BJ (cell line): ENCODE data around the gene NFATC3. TPM values are rescaled to one million over a fixed set of nuclear protein-coding genes. Genes with fewer than 3 reads are reported as not detected.

Experiments used
- CTCF ChIA-PET: fragments of 350-600 bp; formaldehyde crosslinking; extraction: SDS; loops from one replicate; lab custom pipeline; 2021; ENCODE audit warnings: antibody characterized with exemption, inconsistent platforms; lab: Yijun Ruan, JAX
- POLR2A ChIA-PET: fragments of 300-600 bp; sonication (Branson Sonifier 250); formaldehyde crosslinking; extraction: SDS; loops from one replicate; lab custom pipeline; 2021; ENCODE audit warnings: antibody characterized with exemption; lab: Charles Lee
- DNase-seq: peaks from one replicate; pipeline ENCODE4 v3.0.0-alpha.2; 2011; ENCODE audit warnings: low read depth
- H3K27me3 ChIP-seq: 2 replicates; pipeline ENCODE4 v1.6.0; 2011; ENCODE audit warnings: low read length; ENCODE audit not compliant: control insufficient read depth, insufficient read depth
- H3K36me3 ChIP-seq: 2 replicates; pipeline ENCODE4 v1.5.1; 2011; ENCODE audit warnings: low read length; ENCODE audit not compliant: control insufficient read depth, insufficient read depth
- H3K4me3 ChIP-seq: 2 replicates; pipeline ENCODE4 v1.5.1; 2011; ENCODE audit warnings: low read depth, mild to moderate bottlenecking, control low read depth, low read length
- CTCF ChIP-seq: IDR thresholded peaks from 2 replicates; pipeline ENCODE4 v1.5.1; 2011; ENCODE audit warnings: low read depth, mild to moderate bottlenecking, control low read depth, inconsistent platforms, low read length, moderate library complexity; ENCODE audit not compliant: insufficient read depth
- polyA plus RNA-seq: library from polyadenylated mRNA; depleted of rRNA; stranded (reverse); fragments of >200 nt; gene quantifications from 2 replicates; pipeline ENCODE4 v1.2.3, GENCODE V29; 2011

The NFATC3 gene
- polyA plus RNA-seq, 1 experiment = 10.5 TPM

- peak; percentile 27; the same call in 1 of the 2 replicates for TF ChIP-seq CTCF
- CTCF ChIA-PET = interaction anchor here (0.5 to 3.9 kb wide), 11 partner anchors 9 to 564 kb away, joined by 3 to 16 read pairs (median 4); no protein-coding TSS in a partner anchor
- DNase-seq = no peak
- POLR2A ChIA-PET = interaction anchor here (0.6 kb wide), 2 partner anchors 101 to 115 kb away, joined by 6 to 8 read pairs; no protein-coding TSS in a partner anchor
- Histone ChIP-seq H3K36me3 (no peaks in the 10 kb centered on the region; the same call in 1 of the 2 replicates), H3K4me3 (peak overlapping the region; percentile 42), H3K27me3 (no peaks in the 10 kb centered on the region)
Observed at GRCh38 chr16:68084504-68085258, 489 bp upstream of the NFATC3 start.

GRCh38 chr16:68086336-68086841 is 1.2 kb downstream of the NFATC3 start:
- TF ChIP-seq CTCF = no peak
- no peak for DNase-seq
- H3K27me3 ChIP-seq = no peaks in the 10 kb centered on the region
- CTCF ChIA-PET = interaction anchor here (2.2 kb wide), 1 partner anchor 22 kb away, joined by 8 read pairs; no protein-coding TSS in a partner anchor
- POLR2A ChIA-PET = interaction anchor here (0.7 kb wide), 2 partner anchors 16 to 485 kb away, joined by 3 to 5 read pairs; no protein-coding TSS in a partner anchor
- no peaks in the 10 kb centered on the region for H3K36me3 ChIP-seq
- peak overlapping the region; percentile 81 for H3K4me3 ChIP-seq

GRCh38 chr16:68086860-68087268 is 1.7 kb downstream of the NFATC3 start:
- TF ChIP-seq CTCF = no peak
- DNase-seq = no peak
- CTCF ChIA-PET = interaction anchor here (2.2 kb wide), 1 partner anchor 22 kb away, joined by 8 read pairs; no protein-coding TSS in a partner anchor

GRCh38 chr16:68087688-68088087 is 2.5 kb downstream of the NFATC3 start:
- no peak for DNase-seq
- no peak overlapping the region for H3K4me3 ChIP-seq
- H3K27me3 ChIP-seq = no peaks in the 10 kb centered on the region
- CTCF ChIA-PET = interaction anchor here (2.2 kb wide), 1 partner anchor 23 kb away, joined by 8 read pairs; no protein-coding TSS in a partner anchor
- POLR2A ChIA-PET = no interaction called here
- no peaks in the 10 kb centered on the region for H3K36me3 ChIP-seq
- TF ChIP-seq CTCF = no peak

More at GRCh38 chr16:68086860-68087268, 1.7 kb downstream of the NFATC3 start:
- Histone ChIP-seq H3K36me3 (no peaks in the 10 kb centered on the region), H3K4me3 (peak overlapping the region; percentile 81), H3K27me3 (no peaks in the 10 kb centered on the region)
- POLR2A ChIA-PET = interaction anchor here (0.7 kb wide), 2 partner anchors 16 to 485 kb away, joined by 3 to 5 read pairs; no protein-coding TSS in a partner anchor
